Panc1 (cell line): Measurements from ENCODE around the gene SNRNP35. TPM values are rescaled to one million over a fixed set of nuclear protein-coding genes. Genes with fewer than 3 reads are reported as not detected.

ENCODE experiments used
- ATAC-seq: fragments of 200-7000 bp; cut with Tn5 transposase; 2 replicates; pipeline ENCODE4 v1.9.1; 2020; ENCODE audit warnings: mild to moderate bottlenecking, moderate library complexity
- BruUV-seq: library from RNA; stranded (reverse); fragments of 400-500 nt; replicated peaks from 2 replicates; lab custom pipeline; 2021; lab: Mats Ljungman, UMichigan
- CTCF ChIA-PET: fragments of 300-600 bp; sonication (Branson Sonifier 250); formaldehyde crosslinking; loops from one replicate; lab custom pipeline; 2022; ENCODE audit warnings: antibody characterized with exemption; lab: Charles Lee
- POLR2A ChIA-PET: fragments of 300-600 bp; sonication (Branson Sonifier 250); formaldehyde crosslinking; loops from one replicate; lab custom pipeline; 2022; ENCODE audit warnings: antibody characterized with exemption; lab: Charles Lee
- DNase-seq: peaks from one replicate; pipeline ENCODE4 v3.0.0-alpha.2; 2010; ENCODE audit warnings: low read depth, low spot score
- H3K27ac ChIP-seq: 2 replicates; pipeline ENCODE4 v1.5.1; 2011; ENCODE audit warnings: mild to moderate bottlenecking, low read length, inconsistent platforms
- H3K27me3 ChIP-seq: fragments of 200-500 bp; sonication (Bioruptor generic); 2 replicates; pipeline ENCODE4 v1.6.0; 2014; ENCODE audit warnings: low read length, inconsistent platforms; ENCODE audit not compliant: control insufficient read depth, insufficient read depth
- H3K36me3 ChIP-seq: fragments of 200-500 bp; sonication (Bioruptor generic); 2 replicates; pipeline ENCODE4 v1.5.1; 2014; ENCODE audit warnings: inconsistent platforms, mild to moderate bottlenecking, low read length, moderate library complexity; ENCODE audit not compliant: control insufficient read depth, insufficient read depth
- H3K4me1 ChIP-seq: 2 replicates; pipeline ENCODE4 v1.5.1; 2011; ENCODE audit warnings: inconsistent platforms, mild to moderate bottlenecking, low read length, moderate library complexity; ENCODE audit not compliant: control insufficient read depth, insufficient read depth
- H3K4me3 ChIP-seq, 2 experiments: 2 replicates each; pipeline ENCODE4 v1.5.1; 2011 to 2012; ENCODE audit warnings: low read depth in 2 of 2, low read length in 2 of 2, mild to moderate bottlenecking in 2 of 2, inconsistent platforms in 1 of 2, moderate library complexity in 1 of 2
- H3K9me3 ChIP-seq: fragments of 200-500 bp; sonication (Bioruptor generic); 2 replicates; pipeline ENCODE4 v1.5.1; 2014; ENCODE audit warnings: low read depth, mild to moderate bottlenecking, inconsistent platforms, low read length, moderate library complexity; ENCODE audit not compliant: control insufficient read depth, insufficient read depth
- POLR2AphosphoS5 ChIP-seq: IDR thresholded peaks from 2 replicates; pipeline ENCODE4 v1.6.1; 2012; ENCODE audit warnings: mild to moderate bottlenecking, low read depth, low read length, moderate library complexity
- SIN3A ChIP-seq: IDR thresholded peaks from 2 replicates; pipeline ENCODE4 v1.6.1; 2012; ENCODE audit warnings: low read depth, mild to moderate bottlenecking, low read length, moderate library complexity, borderline replicate concordance; ENCODE audit not compliant: insufficient read depth
- TCF7L2 ChIP-seq: IDR thresholded peaks from 2 replicates; pipeline ENCODE4 v1.6.1; 2011; ENCODE audit warnings: mild to moderate bottlenecking, low read depth, low read length, inconsistent platforms
- in situ Hi-C: cut with HindIII; loops from 2 replicates; pipeline ENCODE4 v1.10.0; 2016; ENCODE audit warnings: low sequenced_read_pairs, low pct_unique_long_range_greater_than_20kb
- intact Hi-C: fragments of 100-400 bp; cut with micrococcal nuclease; formaldehyde crosslinking; loops from one replicate; pipeline ENCODE4 v1.10.0; 2022; ENCODE audit not compliant: unreplicated experiment
- total RNA-seq: library from RNA; stranded (reverse); gene quantifications from one replicate; pipeline ENCODE4 v1.2.1, GENCODE V29; 2021; ENCODE audit not compliant: unreplicated experiment
- TF ChIP-seq, protein P1 (sequence below): fragments of 450-650 bp; IDR thresholded peaks from 2 replicates; pipeline ENCODE4 v1.5.1; 2017; ENCODE audit warnings: mild to moderate bottlenecking
- TF ChIP-seq, protein P2 (sequence below), 2 experiments: IDR thresholded peaks; 2 replicates each; pipeline ENCODE4 v1.6.1; 2011 to 2012; ENCODE audit warnings: low read depth in 2 of 2, control low read depth in 1 of 2, low read length in 1 of 2, mild to moderate bottlenecking in 1 of 2, moderate library complexity in 1 of 2; ENCODE audit not compliant: insufficient read depth in 1 of 2

Gene SNRNP35
- total RNA-seq, 1 experiment from 2014 or later: 16.5 TPM

DNA sequence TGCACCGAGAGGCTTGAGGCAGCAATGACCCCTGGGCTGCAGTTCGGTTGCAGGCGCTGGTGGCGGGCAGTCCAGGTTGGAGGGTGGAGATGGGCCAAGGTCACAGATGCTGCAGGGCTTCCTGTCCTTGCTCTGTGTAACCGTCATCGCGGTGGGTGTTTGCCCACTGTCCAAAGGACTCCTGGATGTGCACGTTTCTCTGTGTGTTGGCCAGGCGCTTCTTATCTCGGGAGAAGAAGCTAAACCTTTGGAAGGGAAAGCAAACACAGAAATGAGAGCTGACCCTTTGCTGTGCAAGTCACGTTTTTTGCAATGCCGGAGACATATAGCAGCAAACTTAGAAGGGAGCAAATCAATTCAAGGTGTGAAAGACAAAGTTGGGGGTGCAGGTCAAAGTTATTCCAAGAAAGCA lies 14.5 kb downstream of the SNRNP35 start:
- DNase-seq: no peak
- Histone ChIP-seq H3K36me3 (no peaks in the 10 kb centered on the region), H3K4me3 (no peak overlapping the region), H3K27ac (no peak overlapping the region), H3K9me3 (no peaks in the 10 kb centered on the region), H3K4me1 (no peaks in the 10 kb centered on the region), H3K27me3 (no peaks in the 10 kb centered on the region)
- TF ChIP-seq POLR2AphosphoS5: no peak
- no TSS peak for BruUV-seq
- in situ Hi-C loops (no loop called here), intact Hi-C loops (no loop called here)
- no peak for ATAC-seq
- POLR2A ChIA-PET: no interaction called here
- CTCF ChIA-PET: no interaction called here

DNA sequence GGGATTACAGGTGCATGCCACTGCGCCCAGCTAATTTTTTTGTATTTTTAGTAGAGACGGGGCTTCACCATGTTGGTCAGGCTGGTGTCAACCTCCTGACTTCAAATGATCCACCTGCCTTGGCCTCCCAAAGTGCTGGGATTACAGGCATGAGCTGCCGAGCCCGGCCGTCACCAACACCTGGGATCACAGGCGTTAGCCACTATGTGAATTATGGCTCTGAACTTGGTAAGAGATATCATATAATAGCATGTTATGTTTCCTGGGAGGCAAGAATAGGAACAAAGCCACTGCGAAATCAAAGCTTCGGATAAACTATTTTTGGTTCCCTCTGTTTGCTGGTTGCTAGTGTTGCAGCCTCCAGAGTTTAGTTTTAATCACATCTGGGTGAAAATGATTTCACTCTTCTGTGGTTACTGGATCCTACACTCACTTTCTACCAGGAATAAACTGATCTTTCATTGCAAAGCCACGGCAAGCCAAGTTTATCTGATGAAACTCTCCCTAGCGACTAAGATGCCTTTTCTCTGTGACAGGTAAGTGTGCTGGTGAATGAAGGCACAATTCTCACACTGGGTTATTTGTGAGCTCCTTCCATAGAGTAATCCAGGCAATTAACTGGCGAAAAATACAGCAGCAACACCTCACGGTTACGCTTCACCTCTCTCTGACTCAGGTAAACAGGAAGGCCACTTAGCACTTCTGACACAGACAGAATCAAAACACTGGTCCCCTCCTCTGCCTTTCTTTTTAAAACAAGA lies 16.7 kb downstream of the SNRNP35 start:
- no peak for TF ChIP-seq TCF7L2
- TF ChIP-seq, protein P1, sequence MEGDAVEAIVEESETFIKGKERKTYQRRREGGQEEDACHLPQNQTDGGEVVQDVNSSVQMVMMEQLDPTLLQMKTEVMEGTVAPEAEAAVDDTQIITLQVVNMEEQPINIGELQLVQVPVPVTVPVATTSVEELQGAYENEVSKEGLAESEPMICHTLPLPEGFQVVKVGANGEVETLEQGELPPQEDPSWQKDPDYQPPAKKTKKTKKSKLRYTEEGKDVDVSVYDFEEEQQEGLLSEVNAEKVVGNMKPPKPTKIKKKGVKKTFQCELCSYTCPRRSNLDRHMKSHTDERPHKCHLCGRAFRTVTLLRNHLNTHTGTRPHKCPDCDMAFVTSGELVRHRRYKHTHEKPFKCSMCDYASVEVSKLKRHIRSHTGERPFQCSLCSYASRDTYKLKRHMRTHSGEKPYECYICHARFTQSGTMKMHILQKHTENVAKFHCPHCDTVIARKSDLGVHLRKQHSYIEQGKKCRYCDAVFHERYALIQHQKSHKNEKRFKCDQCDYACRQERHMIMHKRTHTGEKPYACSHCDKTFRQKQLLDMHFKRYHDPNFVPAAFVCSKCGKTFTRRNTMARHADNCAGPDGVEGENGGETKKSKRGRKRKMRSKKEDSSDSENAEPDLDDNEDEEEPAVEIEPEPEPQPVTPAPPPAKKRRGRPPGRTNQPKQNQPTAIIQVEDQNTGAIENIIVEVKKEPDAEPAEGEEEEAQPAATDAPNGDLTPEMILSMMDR: no peak
- TF ChIP-seq SIN3A: no peak
- no peak for TF ChIP-seq POLR2AphosphoS5
- TF ChIP-seq, protein P2, sequence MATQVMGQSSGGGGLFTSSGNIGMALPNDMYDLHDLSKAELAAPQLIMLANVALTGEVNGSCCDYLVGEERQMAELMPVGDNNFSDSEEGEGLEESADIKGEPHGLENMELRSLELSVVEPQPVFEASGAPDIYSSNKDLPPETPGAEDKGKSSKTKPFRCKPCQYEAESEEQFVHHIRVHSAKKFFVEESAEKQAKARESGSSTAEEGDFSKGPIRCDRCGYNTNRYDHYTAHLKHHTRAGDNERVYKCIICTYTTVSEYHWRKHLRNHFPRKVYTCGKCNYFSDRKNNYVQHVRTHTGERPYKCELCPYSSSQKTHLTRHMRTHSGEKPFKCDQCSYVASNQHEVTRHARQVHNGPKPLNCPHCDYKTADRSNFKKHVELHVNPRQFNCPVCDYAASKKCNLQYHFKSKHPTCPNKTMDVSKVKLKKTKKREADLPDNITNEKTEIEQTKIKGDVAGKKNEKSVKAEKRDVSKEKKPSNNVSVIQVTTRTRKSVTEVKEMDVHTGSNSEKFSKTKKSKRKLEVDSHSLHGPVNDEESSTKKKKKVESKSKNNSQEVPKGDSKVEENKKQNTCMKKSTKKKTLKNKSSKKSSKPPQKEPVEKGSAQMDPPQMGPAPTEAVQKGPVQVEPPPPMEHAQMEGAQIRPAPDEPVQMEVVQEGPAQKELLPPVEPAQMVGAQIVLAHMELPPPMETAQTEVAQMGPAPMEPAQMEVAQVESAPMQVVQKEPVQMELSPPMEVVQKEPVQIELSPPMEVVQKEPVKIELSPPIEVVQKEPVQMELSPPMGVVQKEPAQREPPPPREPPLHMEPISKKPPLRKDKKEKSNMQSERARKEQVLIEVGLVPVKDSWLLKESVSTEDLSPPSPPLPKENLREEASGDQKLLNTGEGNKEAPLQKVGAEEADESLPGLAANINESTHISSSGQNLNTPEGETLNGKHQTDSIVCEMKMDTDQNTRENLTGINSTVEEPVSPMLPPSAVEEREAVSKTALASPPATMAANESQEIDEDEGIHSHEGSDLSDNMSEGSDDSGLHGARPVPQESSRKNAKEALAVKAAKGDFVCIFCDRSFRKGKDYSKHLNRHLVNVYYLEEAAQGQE (IDR thresholded peaks at IDR 0.05; ENCODE audit: insufficient read depth in 1 of 2, low read depth in 2 of 2, low read length in 1 of 2): no peak
- intact Hi-C loops (no loop called here), in situ Hi-C loops (no loop called here)
- H3K4me3 ChIP-seq: no peak overlapping the region
- ChIA-PET CTCF (no interaction called here), POLR2A (no interaction called here)
- ATAC-seq (no peak), DNase-seq (no peak)
- H3K36me3 ChIP-seq: no peaks in the 10 kb centered on the region
- no TSS peak for BruUV-seq
- H3K27ac ChIP-seq: no peak overlapping the region
- H3K27me3 ChIP-seq: no peaks in the 10 kb centered on the region
- H3K4me1 ChIP-seq: no peaks in the 10 kb centered on the region
- H3K9me3 ChIP-seq: no peaks in the 10 kb centered on the region

- no TSS peak for BruUV-seq
- Histone ChIP-seq H3K4me3 (no peak overlapping the region), H3K9me3 (no peaks in the 10 kb centered on the region), H3K27ac (no peak overlapping the region), H3K36me3 (no peaks in the 10 kb centered on the region), H3K27me3 (no peaks in the 10 kb centered on the region), H3K4me1 (no peaks in the 10 kb centered on the region)
- TF ChIP-seq TCF7L2: no peak
- no peak for TF ChIP-seq POLR2AphosphoS5
- TF ChIP-seq, protein P1: no peak
- no peak for TF ChIP-seq SIN3A
- TF ChIP-seq, protein P2 (IDR thresholded peaks at IDR 0.05; ENCODE audit: insufficient read depth in 1 of 2, low read depth in 2 of 2, low read length in 1 of 2): no peak
- in situ Hi-C loops: no loop called here
- ChIA-PET POLR2A (no interaction called here), CTCF (no interaction called here)
- no peak for ATAC-seq
- intact Hi-C loops: no loop called here
- no peak for DNase-seq
These were observed 17.3 kb downstream of the SNRNP35 start for GRCh38 chr12:123475246-123475703.
